Heart right ventricle (tissue), 16 donors: Measurements from ENCODE around the gene IFFO2. TPM values are rescaled to one million over a fixed set of nuclear protein-coding genes. Genes with fewer than 3 reads are reported as not detected.
A peak's percentile ranks its signal among the peaks of the same experiment; 100 is the strongest.

ENCODE experiments used
- ATAC-seq, 8 donors: fragments of 200-7000 bp; cut with Tn5 transposase; one replicate each; pipeline ENCODE4 v1.9.1; 2020; ENCODE audit warnings: mild to moderate bottlenecking in 8 of 8, moderate library complexity in 8 of 8, moderate number of reproducible peaks in 1 of 8
- DNase-seq, 2 donors: peaks; one replicate each; pipeline ENCODE4 v3.0.0-alpha.2; 2020
- H3K27ac ChIP-seq, 10 donors: fragments of 200-600 bp; sonication (generic) in 2 of 10; one replicate each; pipeline versions ENCODE4 v1.5.0 to v1.8.0; 2020 to 2022; ENCODE audit warnings: mild to moderate bottlenecking in 3 of 10
- H3K27me3 ChIP-seq, 7 donors: fragments of 200-600 bp; one replicate each; pipeline ENCODE4 v1.8.0; 2021 to 2022; ENCODE audit warnings: mild to moderate bottlenecking in 2 of 7
- H3K36me3 ChIP-seq, 9 donors: fragments of 200-600 bp; sonication (generic) in 1 of 9; one replicate each; pipeline versions ENCODE4 v1.5.0 to v1.8.0; 2020 to 2022; ENCODE audit warnings: mild to moderate bottlenecking in 2 of 9
- H3K4me1 ChIP-seq, 9 donors: fragments of 200-600 bp; sonication (generic) in 1 of 9; one replicate each; pipeline versions ENCODE4 v1.5.0 to v1.8.0; 2020 to 2022; ENCODE audit warnings: mild to moderate bottlenecking in 4 of 9
- H3K4me3 ChIP-seq, 10 donors: fragments of 200-600 bp; sonication (generic) in 2 of 10; one replicate each; pipeline versions ENCODE4 v1.5.0 to v1.8.0; 2020 to 2022; ENCODE audit warnings: mild to moderate bottlenecking in 7 of 10, moderate library complexity in 2 of 10
- H3K9me3 ChIP-seq, 11 donors: fragments of 200-600 bp in 10 of 11; sonication (generic) in 2 of 11; one replicate each; pipeline versions ENCODE4 v1.5.0 to v1.8.0; 2013 to 2022; ENCODE audit warnings: mild to moderate bottlenecking in 2 of 11, control low read depth in 1 of 11, moderate library complexity in 1 of 11
- CTCF ChIP-seq, 9 donors: fragments of 200-600 bp; sonication (generic) in 2 of 9; IDR thresholded peaks; one replicate each; pipeline versions ENCODE4 v1.5.0 to v1.8.0; 2021 to 2022; ENCODE audit warnings: antibody characterized with exemption in 9 of 9, mild to moderate bottlenecking in 5 of 9, moderate library complexity in 1 of 9
- WGBS, 2 donors: extraction: QIAGEN DNeasy Blood & Tissue Kit; methylation state at CpG; one replicate each; pipeline ENCODE4 v1.1.7; 2013; ENCODE audit warnings: inconsistent platforms in 1 of 2; 5-methylcytosine and 5-hydroxymethylcytosine counted together
- intact Hi-C, 10 donors: fragments of 100-400 bp; cut with DNase I; formaldehyde crosslinking; loops; one replicate each; pipeline versions ENCODE4 v1.11.1 to v1.14.2; 2022
- polyA plus RNA-seq, 2 donors: library from polyadenylated mRNA; stranded (reverse); fragments of 200-250 nt; gene quantifications; one replicate each; pipeline ENCODE4 v1.2.3, GENCODE V29; 2013
- total RNA-seq, 10 donors: library from RNA; stranded (reverse); fragmentation: NEBNext Ultra II Directional in 3 of 10; extraction: Animal tissue kit (Norgen Biotek cat#: 25700) in 3 of 10; gene quantifications; one replicate each; pipeline versions ENCODE4 v1.2.1 to v1.2.4, GENCODE V29; 2021 to 2023
- donor health status: Arrhythmogenic right ventricular cardiomyopathy.
- donor health status: ischemic (EF 13 %, LVEDD 7.1; RV severe dilation, severe dysfunction).
- donor health status: healthy with polysubstance abuse.
- donor health status: DM: no; HTN: yes; CAD: no.
- donor health status: DM: no; HTN: no; CAD: no.
- donor health status: ischemic (EF 25% LVEDD 6.9; RV normal size, moderate dysfunction).
- donor health status: ischemic (EF 25% LVEDD 5.7; RV mildly dilated, moderate dysfunction).
- donor health status: healthy.
- donor health status: DM: yes; HTN: yes; CAD: no.
- donor health status: Ischemic cardiomyopathy.
- donor health status: ischemic (EF 35%, LVEDD 5.7; RV mildly dilated, moderate dysfunction).
- donor health status: nonischemic (EF 11% LVEDD 7.7; RV severe dilation, severe dysfunction).
- donor health status: DM: yes; HTN: yes; CAD: no.
- donor health status: PGD.
- donor health status: ischemic (EF 29% LVEDD 5.4; RV normal size, mild dysfunction).
- donor health status: nonischemic (EF 23%, LVEDD 6.1; RV moderate dilation, normal function).

Gene IFFO2
- total and polyA plus RNA-seq, 12 donors, result 2.2 to 8.2 (median 4.6) TPM

GRCh38 chr1:18989896-18990295, 33.4 kb upstream of the IFFO2 start:
- Histone ChIP-seq H3K4me1 (no peaks in the 10 kb centered on the region), H3K36me3 (no peaks in the 10 kb centered on the region), H3K27ac (no peak overlapping the region), H3K9me3 (no peaks in the 10 kb centered on the region), H3K27me3 (peaks cover 0 to 25% (median 0%) of the 10 kb centered on the region in 7 donors), H3K4me3 (no peak overlapping the region)
- 76 to 82% methylated on average over 9 of the region's 9 CpGs for WGBS, 2 donors
- intact Hi-C loops, result loop anchor here in 1 of 10 donors (1.0 kb wide), 1 partner anchor 69 kb away; no protein-coding TSS in a partner anchor
- DNase-seq (no peak), ATAC-seq (no peak)
- TF ChIP-seq CTCF (IDR thresholded peaks at IDR 0.05), result no peak

- WGBS, 2 donors, result 78 to 82% methylated on average over 11 of the region's 11 CpGs
- no peak for ATAC-seq
These were observed 32.8 kb upstream of the IFFO2 start for GRCh38 chr1:18989176-18989799.

GRCh38 chr1:18981242-18981641, 24.8 kb upstream of the IFFO2 start:
- peaks cover 0 to 14% (median under 1%) of the 10 kb centered on the region in 7 donors for H3K27me3 ChIP-seq
- intact Hi-C loops, result no loop called here
- 92 to 95% methylated on average over 2 of the region's 2 CpGs for WGBS, 2 donors
- peaks cover 0 to 12% (median 0%) of the 10 kb centered on the region in 11 donors for H3K9me3 ChIP-seq
- DNase-seq (no peak), ATAC-seq (no peak)
- H3K4me3 ChIP-seq, result no peak overlapping the region
- no peaks in the 10 kb centered on the region for H3K36me3 ChIP-seq
- no peak for TF ChIP-seq CTCF (IDR thresholded peaks at IDR 0.05)
- H3K27ac ChIP-seq, result no peak overlapping the region
- peaks cover 0 to 13% (median 0%) of the 10 kb centered on the region in 9 donors for H3K4me1 ChIP-seq

More at GRCh38 chr1:18989176-18989799, 32.8 kb upstream of the IFFO2 start:
- Histone ChIP-seq H3K4me3 (no peak overlapping the region), H3K36me3 (no peaks in the 10 kb centered on the region), H3K27ac (no peak overlapping the region), H3K27me3 (peaks cover 0 to 20% (median 3%) of the 10 kb centered on the region in 7 donors), H3K9me3 (no peaks in the 10 kb centered on the region), H3K4me1 (no peaks in the 10 kb centered on the region)
- no peak for TF ChIP-seq CTCF (IDR thresholded peaks at IDR 0.05)
- intact Hi-C loops, result no loop called here
- no peak for DNase-seq

- Histone ChIP-seq H3K27me3 (peaks cover 0 to 7% (median 0%) of the 10 kb centered on the region in 7 donors), H3K4me1 (peaks cover 0 to 13% (median 0%) of the 10 kb centered on the region in 9 donors), H3K4me3 (no peak overlapping the region), H3K27ac (no peak overlapping the region), H3K36me3 (no peaks in the 10 kb centered on the region), H3K9me3 (peaks cover 0 to 12% (median 0%) of the 10 kb centered on the region in 11 donors)
- DNase-seq (peak in 1 of 2 donors; percentile 23), ATAC-seq (peak; percentile 61 to 92 (median 86))
- WGBS, 2 donors, result 43 to 44% methylated on average over 2 of the region's 2 CpGs
- intact Hi-C loops, result loop anchor here in 1 of 10 donors (10.0 kb wide), 1 partner anchor 116 kb away; no protein-coding TSS in a partner anchor
- no peak for TF ChIP-seq CTCF (IDR thresholded peaks at IDR 0.05)
These were observed 22.2 kb upstream of the IFFO2 start for GRCh38 chr1:18978706-18979105.
